KMS-11 (cell line): ENCODE data around the gene CCDC7.

Experiments
- H2AFZ ChIP-seq: fragments of 200-600 bp; sonication (generic); 2 replicates; pipeline ENCODE4 v1.6.1; 2016; ENCODE audit warnings: antibody characterized with exemption, mixed run types, low read depth
- H3K27ac ChIP-seq: fragments of 200-600 bp; sonication (generic); 2 replicates; pipeline ENCODE4 v1.6.1; 2016; ENCODE audit warnings: mild to moderate bottlenecking, mixed run types
- H3K27me3 ChIP-seq: fragments of 200-600 bp; sonication (generic); 2 replicates; pipeline ENCODE4 v1.6.1; 2017; ENCODE audit warnings: mild to moderate bottlenecking, low read depth, mixed run types, moderate library complexity; ENCODE audit not compliant: insufficient read depth
- H3K36me3 ChIP-seq: fragments of 200-600 bp; sonication (generic); 2 replicates; pipeline ENCODE4 v1.6.1; 2017; ENCODE audit warnings: mild to moderate bottlenecking, mixed run types; ENCODE audit not compliant: insufficient read depth
- H3K4me1 ChIP-seq: fragments of 200-600 bp; sonication (generic); 2 replicates; pipeline ENCODE4 v1.6.1; 2016; ENCODE audit warnings: mild to moderate bottlenecking, low read depth, mixed run types; ENCODE audit not compliant: poor library complexity, severe bottlenecking
- H3K4me2 ChIP-seq: fragments of 200-600 bp; sonication (generic); 2 replicates; pipeline ENCODE4 v1.7.0; 2016; ENCODE audit warnings: mild to moderate bottlenecking, mixed run types
- H3K4me3 ChIP-seq: fragments of 200-600 bp; sonication (generic); IDR thresholded peaks from 2 replicates; pipeline ENCODE4 v1.6.1; 2017; ENCODE audit warnings: low read depth, low read length, mixed read lengths; ENCODE audit not compliant: insufficient read depth
- H3K79me2 ChIP-seq: fragments of 200-600 bp; sonication (generic); 2 replicates; pipeline ENCODE4 v1.6.1; 2016; ENCODE audit warnings: low read depth, mixed run types; ENCODE audit not compliant: insufficient read depth
- H3K9ac ChIP-seq: fragments of 200-600 bp; sonication (generic); 2 replicates; pipeline ENCODE4 v1.6.1; 2016; ENCODE audit warnings: mild to moderate bottlenecking, mixed run types
- H4K20me1 ChIP-seq: fragments of 200-600 bp; sonication (generic); 2 replicates; pipeline ENCODE4 v1.6.1; 2016; ENCODE audit warnings: mild to moderate bottlenecking, mixed run types; ENCODE audit not compliant: insufficient read depth
- CTCF ChIP-seq: fragments of 200-600 bp; sonication (generic); conservative IDR thresholded peaks from 2 replicates; pipeline ENCODE4 v1.6.1; 2017; ENCODE audit warnings: low read depth, mild to moderate bottlenecking, antibody characterized with exemption, low read length, moderate library complexity, mixed read lengths

CCDC7 gene

DNA sequence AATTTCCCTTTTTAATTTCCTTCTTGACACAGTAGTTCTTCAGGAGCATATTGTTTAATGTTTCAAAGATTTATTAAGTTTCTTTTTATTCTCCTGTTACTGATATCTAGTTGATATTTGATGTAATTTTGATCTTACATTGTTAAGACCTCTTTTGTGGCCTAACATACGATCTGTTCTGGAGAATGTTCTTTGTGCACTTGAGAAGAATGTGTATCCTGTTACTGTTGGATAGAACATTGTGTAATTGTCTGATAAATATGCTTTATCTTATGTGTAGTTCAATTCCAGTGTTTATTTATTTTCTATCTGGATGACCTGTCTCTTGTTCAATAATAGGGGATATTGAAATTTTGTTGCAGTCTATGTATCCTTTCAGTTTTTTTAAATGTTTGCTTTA, 405.4 kb downstream of the CCDC7 start:
- no peaks in the 10 kb centered on the region for H3K4me1 ChIP-seq

GRCh38 chr10:32854435-32854834, 408.5 kb downstream of the CCDC7 start:
- no peaks in the 10 kb centered on the region for H4K20me1 ChIP-seq
- H3K9ac ChIP-seq = no peak overlapping the region
- H3K79me2 ChIP-seq = no peaks in the 10 kb centered on the region
- H3K4me1 ChIP-seq = no peaks in the 10 kb centered on the region
- no peak overlapping the region for H3K27ac ChIP-seq
- no peak overlapping the region for H3K4me2 ChIP-seq
- no peak overlapping the region for H3K4me3 ChIP-seq
- no peaks in the 10 kb centered on the region for H3K27me3 ChIP-seq
- TF ChIP-seq CTCF = no peak
- no peaks in the 10 kb centered on the region for H3K36me3 ChIP-seq
- no peak overlapping the region for H2AFZ ChIP-seq

More for the DNA sequence above, 405.4 kb downstream of the CCDC7 start:
- H3K9ac ChIP-seq = no peak overlapping the region
- no peak overlapping the region for H2AFZ ChIP-seq
- H3K27ac ChIP-seq = no peak overlapping the region
- no peaks in the 10 kb centered on the region for H3K36me3 ChIP-seq
- no peak overlapping the region for H3K4me2 ChIP-seq
- no peaks in the 10 kb centered on the region for H3K79me2 ChIP-seq
- H3K27me3 ChIP-seq = no peaks in the 10 kb centered on the region
- no peaks in the 10 kb centered on the region for H4K20me1 ChIP-seq
- TF ChIP-seq CTCF = no peak
- H3K4me3 ChIP-seq = no peak overlapping the region

GRCh38 chr10:32865170-32865569, 419.2 kb downstream of the CCDC7 start:
- TF ChIP-seq CTCF = no peak
- H4K20me1 ChIP-seq = no peaks in the 10 kb centered on the region
- no peaks in the 10 kb centered on the region for H3K79me2 ChIP-seq
- H3K27me3 ChIP-seq = no peaks in the 10 kb centered on the region
- no peaks in the 10 kb centered on the region for H3K36me3 ChIP-seq
- H2AFZ ChIP-seq = no peak overlapping the region
- no peak overlapping the region for H3K4me2 ChIP-seq
- no peaks in the 10 kb centered on the region for H3K4me1 ChIP-seq
- no peak overlapping the region for H3K27ac ChIP-seq
- no peak overlapping the region for H3K9ac ChIP-seq
- no peak overlapping the region for H3K4me3 ChIP-seq

DNA sequence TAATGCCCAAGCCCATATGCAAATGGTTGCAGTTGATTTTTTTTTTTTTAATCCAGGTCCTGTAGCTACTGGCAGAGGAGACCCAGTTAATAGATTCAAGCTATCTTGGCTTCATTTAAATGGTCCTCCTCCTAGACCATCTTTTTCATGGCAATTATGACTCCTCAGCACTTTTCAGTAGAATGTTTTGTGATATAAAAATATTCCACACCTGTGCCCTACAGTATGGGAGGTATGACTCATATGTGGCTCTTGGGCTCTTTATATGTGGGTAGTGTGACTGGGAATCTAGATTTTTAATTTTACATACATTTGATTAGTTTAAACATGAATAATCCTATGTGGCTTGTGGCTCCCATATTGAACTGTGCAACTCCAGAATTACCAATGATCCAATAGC, 432.0 kb downstream of the CCDC7 start:
- H3K4me3 ChIP-seq = no peak overlapping the region
- H3K79me2 ChIP-seq = no peaks in the 10 kb centered on the region
- no peaks in the 10 kb centered on the region for H3K36me3 ChIP-seq
- H3K4me1 ChIP-seq = no peaks in the 10 kb centered on the region
- H3K9ac ChIP-seq = no peak overlapping the region
- no peaks in the 10 kb centered on the region for H4K20me1 ChIP-seq
- H3K27me3 ChIP-seq = no peaks in the 10 kb centered on the region
- H2AFZ ChIP-seq = no peak overlapping the region
- TF ChIP-seq CTCF = no peak
- H3K27ac ChIP-seq = no peak overlapping the region
- H3K4me2 ChIP-seq = no peak overlapping the region
